Subcutaneous adipose tissue (tissue), 4 donors: ENCODE results near the gene JSRP1. TPM values are rescaled to one million over a fixed set of nuclear protein-coding genes. Genes with fewer than 3 reads are reported as not detected.

Source experiments
- CTCF ChIP-seq: fragments of 450-650 bp; IDR thresholded peaks from one replicate; pipeline ENCODE4 v1.5.1; 2016; ENCODE audit warnings: low read depth, mild to moderate bottlenecking, control low read depth, antibody characterized with exemption, moderate library complexity
- total RNA-seq, 4 donors: library from RNA; depleted of rRNA; stranded (reverse); fragments of >200 nt; gene quantifications; one replicate each; pipeline ENCODE4 v1.1.0, GENCODE V29; 2016

The JSRP1 gene
- total RNA-seq, 4 donors from 2014 or later: not detected

- no peak for TF ChIP-seq CTCF
These were observed 17.4 kb upstream of the JSRP1 start for GRCh38 chr19:2273356-2274184.

GRCh38 chr19:2271234-2272103 is 15.3 kb upstream of the JSRP1 start:
- TF ChIP-seq CTCF: no peak

GRCh38 chr19:2270423-2271233 is 14.4 kb upstream of the JSRP1 start:
- no peak for TF ChIP-seq CTCF

GRCh38 chr19:2270157-2270422 is 13.9 kb upstream of the JSRP1 start:
- TF ChIP-seq CTCF: no peak

- TF ChIP-seq CTCF: no peak
These were observed 13.3 kb upstream of the JSRP1 start for GRCh38 chr19:2269244-2270156.

- TF ChIP-seq CTCF: no peak
These were observed 12.6 kb upstream of the JSRP1 start for GRCh38 chr19:2268861-2269243.
